GM23338 (cell line): ENCODE measurements around the gene TMEM154. TPM values are rescaled to one million over a fixed set of nuclear protein-coding genes. Genes with fewer than 3 reads are reported as not detected.
A peak's percentile ranks its signal among the peaks of the same experiment; 100 is the strongest.

Experiments used
- ATAC-seq: fragments of 200-7000 bp; cut with Tn5 transposase; 3 replicates; pipeline ENCODE4 v1.9.1; 2020
- DNase-seq: peaks from one replicate; pipeline ENCODE4 v3.0.0-alpha.2; 2015; ENCODE audit warnings: low spot score
- H2AFZ ChIP-seq: fragments of 200-600 bp; sonication (generic); 2 replicates; pipeline ENCODE4 v1.8.0; 2016; ENCODE audit warnings: antibody characterized with exemption, mild to moderate bottlenecking, moderate library complexity
- H3F3A ChIP-seq: fragments of 200-600 bp; sonication (generic); replicated peaks from 2 replicates; pipeline ENCODE4 v1.8.0; 2017; ENCODE audit warnings: antibody characterized with exemption, mixed run types, low read depth
- H3K27ac ChIP-seq: fragments of 200-600 bp; sonication (generic); 2 replicates; pipeline ENCODE4 v1.6.1; 2016; ENCODE audit warnings: low read depth
- H3K27me3 ChIP-seq: fragments of 200-600 bp; sonication (generic); 2 replicates; pipeline ENCODE4 v1.8.0; 2016; ENCODE audit warnings: mild to moderate bottlenecking, mixed run types, moderate library complexity; ENCODE audit not compliant: insufficient read depth
- H3K36me3 ChIP-seq: fragments of 200-600 bp; sonication (generic); 2 replicates; pipeline ENCODE4 v1.8.0; 2016; ENCODE audit warnings: mild to moderate bottlenecking; ENCODE audit not compliant: insufficient read depth
- H3K4me1 ChIP-seq: fragments of 200-600 bp; sonication (generic); 2 replicates; pipeline ENCODE4 v1.8.0; 2016; ENCODE audit warnings: mild to moderate bottlenecking, moderate library complexity; ENCODE audit not compliant: insufficient read depth
- H3K4me2 ChIP-seq: fragments of 200-600 bp; sonication (generic); 2 replicates; pipeline ENCODE4 v1.7.1; 2017; ENCODE audit warnings: mixed run types
- H3K4me3 ChIP-seq: fragments of 200-600 bp; sonication (generic); 2 replicates; pipeline ENCODE4 v1.6.1; 2016; ENCODE audit warnings: mixed run types
- H3K79me2 ChIP-seq: fragments of 200-600 bp; sonication (generic); replicated peaks from 2 replicates; pipeline ENCODE4 v1.8.0; 2017; ENCODE audit warnings: mild to moderate bottlenecking; ENCODE audit not compliant: insufficient read depth
- H3K9me2 ChIP-seq: fragments of 200-600 bp; sonication (generic); 2 replicates; pipeline ENCODE4 v1.8.0; 2017; ENCODE audit not compliant: insufficient read depth
- H4K20me1 ChIP-seq: fragments of 200-600 bp; sonication (generic); replicated peaks from 2 replicates; pipeline ENCODE4 v1.8.0; 2017; ENCODE audit warnings: mild to moderate bottlenecking; ENCODE audit not compliant: insufficient read depth
- H3K27ac Mint-ChIP-seq: 2 replicates; pipeline ENCODE4 v1.8.0; 2020; ENCODE audit warnings: inconsistent platforms, mild to moderate bottlenecking, moderate library complexity, mixed read lengths
- H3K27me3 Mint-ChIP-seq: 3 replicates; pipeline ENCODE4 v1.8.0; 2022; ENCODE audit warnings: low read depth, mild to moderate bottlenecking, moderate library complexity, mixed read lengths, inconsistent platforms; ENCODE audit not compliant: insufficient read depth, poor library complexity
- H3K36me3 Mint-ChIP-seq: 3 replicates; pipeline ENCODE4 v1.8.0; 2021; ENCODE audit warnings: low read depth, mild to moderate bottlenecking, inconsistent platforms, moderate library complexity, mixed read lengths
- H3K4me1 Mint-ChIP-seq: 3 replicates; pipeline ENCODE4 v1.8.0; 2020; ENCODE audit warnings: mild to moderate bottlenecking, inconsistent platforms, mixed read lengths
- H3K4me3 Mint-ChIP-seq: 3 replicates; pipeline ENCODE4 v1.8.0; 2021; ENCODE audit warnings: moderate library complexity, mild to moderate bottlenecking, inconsistent platforms, mixed read lengths
- H3K9me3 Mint-ChIP-seq: 3 replicates; pipeline ENCODE4 v1.8.0; 2020; ENCODE audit warnings: moderate library complexity, mild to moderate bottlenecking, inconsistent platforms, mixed read lengths
- CREB1 ChIP-seq: fragments of 250-450 bp; sonication (Bioruptor Pico); IDR thresholded peaks from 2 replicates; pipeline ENCODE4 v1.5.0; 2020; ENCODE audit warnings: low read depth, mild to moderate bottlenecking, moderate library complexity
- EZH2phosphoT487 ChIP-seq: fragments of 200-600 bp; sonication (generic); IDR thresholded peaks from one replicate; pipeline ENCODE4 v1.8.1; 2018; ENCODE audit warnings: antibody characterized with exemption; ENCODE audit not compliant: unreplicated experiment
- JUNB ChIP-seq: IDR thresholded peaks from one replicate; pipeline ENCODE4 v1.6.1; 2016; ENCODE audit warnings: antibody characterized with exemption; ENCODE audit not compliant: unreplicated experiment
- NANOG ChIP-seq: IDR thresholded peaks from 2 replicates; pipeline ENCODE4 v1.6.1; 2016; ENCODE audit warnings: antibody characterized with exemption, borderline replicate concordance
- POLR2AphosphoS5 ChIP-seq: IDR thresholded peaks from 2 replicates; pipeline ENCODE4 v1.6.1; 2016; ENCODE audit warnings: antibody characterized with exemption, low read depth
- STAT1 ChIP-seq: IDR thresholded peaks from one replicate; pipeline ENCODE4 v1.6.1; 2016; ENCODE audit warnings: antibody characterized with exemption; ENCODE audit not compliant: unreplicated experiment
- ZNF114 ChIP-seq: fragments of 250-450 bp; sonication (Bioruptor Pico); IDR thresholded peaks from 2 replicates; pipeline ENCODE4 v1.5.0; 2020; ENCODE audit warnings: mild to moderate bottlenecking, moderate library complexity
- polyA plus RNA-seq: library from polyadenylated mRNA; unstranded; fragments of >200 nt; fragmentation: Nextera tagmentation; extraction: Ambion mirVana; gene quantifications from 2 replicates; pipeline ENCODE4 v1.2.1, GENCODE V29; 2016
- total RNA-seq: library from RNA; depleted of rRNA; stranded (reverse); fragments of >200 nt; shearing (Covaris generic); gene quantifications from 2 replicates; pipeline ENCODE4 v1.2.3, GENCODE V29; 2014
- TF ChIP-seq, protein P1 (sequence below): fragments of 250-450 bp; sonication (Bioruptor Pico); IDR thresholded peaks from 2 replicates; pipeline ENCODE4 v1.5.0; 2020; ENCODE audit warnings: mild to moderate bottlenecking, moderate library complexity
- TF ChIP-seq, protein P2 (sequence below): IDR thresholded peaks from one replicate; pipeline ENCODE4 v1.6.1; 2018; ENCODE audit warnings: antibody characterized with exemption; ENCODE audit not compliant: unreplicated experiment
- TF ChIP-seq, protein P3 (sequence below), 2 experiments: fragments of 200-600 bp in 1 of 2; sonication (generic) in 1 of 2; conservative IDR thresholded peaks; 2 replicates each; pipeline versions ENCODE4 v1.5.1 to v1.6.1; 2016 to 2017; ENCODE audit warnings: antibody characterized with exemption in 2 of 2, low read depth in 2 of 2, mild to moderate bottlenecking in 2 of 2, moderate library complexity in 1 of 2

The TMEM154 gene
- total and polyA plus RNA-seq, 2 experiments from 2014 or later: 1.0 to 1.7 TPM

DNA sequence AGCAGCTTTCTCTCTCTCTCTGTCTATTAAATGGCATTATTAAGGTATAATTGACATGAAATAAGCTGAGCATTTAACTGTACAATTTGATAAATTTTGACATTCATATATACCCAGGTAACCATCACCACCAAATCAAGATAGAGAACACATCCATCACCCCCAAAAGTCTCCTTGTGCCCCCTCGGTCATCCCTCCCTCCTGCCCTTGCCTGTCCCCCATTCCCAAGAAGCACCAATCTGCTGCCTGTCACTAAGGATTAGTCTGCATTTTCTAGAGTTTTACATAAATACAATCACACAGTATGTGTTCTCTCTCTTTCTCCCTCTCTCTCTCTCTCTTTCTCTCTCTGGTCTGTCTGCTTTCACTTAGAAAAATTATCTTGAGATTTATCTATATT is 25.0 kb upstream of the TMEM154 start (continued):
- TF ChIP-seq, protein P1, sequence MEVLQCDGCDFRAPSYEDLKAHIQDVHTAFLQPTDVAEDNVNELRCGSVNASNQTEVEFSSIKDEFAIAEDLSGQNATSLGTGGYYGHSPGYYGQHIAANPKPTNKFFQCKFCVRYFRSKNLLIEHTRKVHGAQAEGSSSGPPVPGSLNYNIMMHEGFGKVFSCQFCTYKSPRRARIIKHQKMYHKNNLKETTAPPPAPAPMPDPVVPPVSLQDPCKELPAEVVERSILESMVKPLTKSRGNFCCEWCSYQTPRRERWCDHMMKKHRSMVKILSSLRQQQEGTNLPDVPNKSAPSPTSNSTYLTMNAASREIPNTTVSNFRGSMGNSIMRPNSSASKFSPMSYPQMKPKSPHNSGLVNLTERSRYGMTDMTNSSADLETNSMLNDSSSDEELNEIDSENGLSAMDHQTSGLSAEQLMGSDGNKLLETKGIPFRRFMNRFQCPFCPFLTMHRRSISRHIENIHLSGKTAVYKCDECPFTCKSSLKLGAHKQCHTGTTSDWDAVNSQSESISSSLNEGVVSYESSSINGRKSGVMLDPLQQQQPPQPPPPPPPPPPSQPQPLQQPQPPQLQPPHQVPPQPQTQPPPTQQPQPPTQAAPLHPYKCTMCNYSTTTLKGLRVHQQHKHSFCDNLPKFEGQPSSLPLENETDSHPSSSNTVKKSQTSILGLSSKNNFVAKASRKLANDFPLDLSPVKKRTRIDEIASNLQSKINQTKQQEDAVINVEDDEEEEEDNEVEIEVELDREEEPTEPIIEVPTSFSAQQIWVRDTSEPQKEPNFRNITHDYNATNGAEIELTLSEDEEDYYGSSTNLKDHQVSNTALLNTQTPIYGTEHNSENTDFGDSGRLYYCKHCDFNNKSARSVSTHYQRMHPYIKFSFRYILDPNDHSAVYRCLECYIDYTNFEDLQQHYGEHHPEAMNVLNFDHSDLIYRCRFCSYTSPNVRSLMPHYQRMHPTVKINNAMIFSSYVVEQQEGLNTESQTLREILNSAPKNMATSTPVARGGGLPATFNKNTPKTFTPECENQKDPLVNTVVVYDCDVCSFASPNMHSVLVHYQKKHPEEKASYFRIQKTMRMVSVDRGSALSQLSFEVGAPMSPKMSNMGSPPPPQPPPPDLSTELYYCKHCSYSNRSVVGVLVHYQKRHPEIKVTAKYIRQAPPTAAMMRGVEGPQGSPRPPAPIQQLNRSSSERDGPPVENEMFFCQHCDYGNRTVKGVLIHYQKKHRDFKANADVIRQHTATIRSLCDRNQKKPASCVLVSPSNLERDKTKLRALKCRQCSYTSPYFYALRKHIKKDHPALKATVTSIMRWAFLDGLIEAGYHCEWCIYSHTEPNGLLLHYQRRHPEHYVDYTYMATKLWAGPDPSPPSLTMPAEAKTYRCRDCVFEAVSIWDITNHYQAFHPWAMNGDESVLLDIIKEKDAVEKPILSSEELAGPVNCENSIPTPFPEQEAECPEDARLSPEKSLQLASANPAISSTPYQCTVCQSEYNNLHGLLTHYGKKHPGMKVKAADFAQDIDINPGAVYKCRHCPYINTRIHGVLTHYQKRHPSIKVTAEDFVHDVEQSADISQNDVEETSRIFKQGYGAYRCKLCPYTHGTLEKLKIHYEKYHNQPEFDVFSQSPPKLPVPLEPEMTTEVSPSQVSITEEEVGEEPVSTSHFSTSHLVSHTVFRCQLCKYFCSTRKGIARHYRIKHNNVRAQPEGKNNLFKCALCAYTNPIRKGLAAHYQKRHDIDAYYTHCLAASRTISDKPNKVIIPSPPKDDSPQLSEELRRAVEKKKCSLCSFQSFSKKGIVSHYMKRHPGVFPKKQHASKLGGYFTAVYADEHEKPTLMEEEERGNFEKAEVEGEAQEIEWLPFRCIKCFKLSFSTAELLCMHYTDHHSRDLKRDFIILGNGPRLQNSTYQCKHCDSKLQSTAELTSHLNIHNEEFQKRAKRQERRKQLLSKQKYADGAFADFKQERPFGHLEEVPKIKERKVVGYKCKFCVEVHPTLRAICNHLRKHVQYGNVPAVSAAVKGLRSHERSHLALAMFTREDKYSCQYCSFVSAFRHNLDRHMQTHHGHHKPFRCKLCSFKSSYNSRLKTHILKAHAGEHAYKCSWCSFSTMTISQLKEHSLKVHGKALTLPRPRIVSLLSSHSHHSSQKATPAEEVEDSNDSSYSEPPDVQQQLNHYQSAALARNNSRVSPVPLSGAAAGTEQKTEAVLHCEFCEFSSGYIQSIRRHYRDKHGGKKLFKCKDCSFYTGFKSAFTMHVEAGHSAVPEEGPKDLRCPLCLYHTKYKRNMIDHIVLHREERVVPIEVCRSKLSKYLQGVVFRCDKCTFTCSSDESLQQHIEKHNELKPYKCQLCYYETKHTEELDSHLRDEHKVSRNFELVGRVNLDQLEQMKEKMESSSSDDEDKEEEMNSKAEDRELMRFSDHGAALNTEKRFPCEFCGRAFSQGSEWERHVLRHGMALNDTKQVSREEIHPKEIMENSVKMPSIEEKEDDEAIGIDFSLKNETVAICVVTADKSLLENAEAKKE (CRISPR knock-in tag): no peak
- TF ChIP-seq STAT1: no peak
- no peak for TF ChIP-seq EZH2phosphoT487
- TF ChIP-seq JUNB: no peak
- TF ChIP-seq, protein P2, sequence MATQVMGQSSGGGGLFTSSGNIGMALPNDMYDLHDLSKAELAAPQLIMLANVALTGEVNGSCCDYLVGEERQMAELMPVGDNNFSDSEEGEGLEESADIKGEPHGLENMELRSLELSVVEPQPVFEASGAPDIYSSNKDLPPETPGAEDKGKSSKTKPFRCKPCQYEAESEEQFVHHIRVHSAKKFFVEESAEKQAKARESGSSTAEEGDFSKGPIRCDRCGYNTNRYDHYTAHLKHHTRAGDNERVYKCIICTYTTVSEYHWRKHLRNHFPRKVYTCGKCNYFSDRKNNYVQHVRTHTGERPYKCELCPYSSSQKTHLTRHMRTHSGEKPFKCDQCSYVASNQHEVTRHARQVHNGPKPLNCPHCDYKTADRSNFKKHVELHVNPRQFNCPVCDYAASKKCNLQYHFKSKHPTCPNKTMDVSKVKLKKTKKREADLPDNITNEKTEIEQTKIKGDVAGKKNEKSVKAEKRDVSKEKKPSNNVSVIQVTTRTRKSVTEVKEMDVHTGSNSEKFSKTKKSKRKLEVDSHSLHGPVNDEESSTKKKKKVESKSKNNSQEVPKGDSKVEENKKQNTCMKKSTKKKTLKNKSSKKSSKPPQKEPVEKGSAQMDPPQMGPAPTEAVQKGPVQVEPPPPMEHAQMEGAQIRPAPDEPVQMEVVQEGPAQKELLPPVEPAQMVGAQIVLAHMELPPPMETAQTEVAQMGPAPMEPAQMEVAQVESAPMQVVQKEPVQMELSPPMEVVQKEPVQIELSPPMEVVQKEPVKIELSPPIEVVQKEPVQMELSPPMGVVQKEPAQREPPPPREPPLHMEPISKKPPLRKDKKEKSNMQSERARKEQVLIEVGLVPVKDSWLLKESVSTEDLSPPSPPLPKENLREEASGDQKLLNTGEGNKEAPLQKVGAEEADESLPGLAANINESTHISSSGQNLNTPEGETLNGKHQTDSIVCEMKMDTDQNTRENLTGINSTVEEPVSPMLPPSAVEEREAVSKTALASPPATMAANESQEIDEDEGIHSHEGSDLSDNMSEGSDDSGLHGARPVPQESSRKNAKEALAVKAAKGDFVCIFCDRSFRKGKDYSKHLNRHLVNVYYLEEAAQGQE: no peak

DNA sequence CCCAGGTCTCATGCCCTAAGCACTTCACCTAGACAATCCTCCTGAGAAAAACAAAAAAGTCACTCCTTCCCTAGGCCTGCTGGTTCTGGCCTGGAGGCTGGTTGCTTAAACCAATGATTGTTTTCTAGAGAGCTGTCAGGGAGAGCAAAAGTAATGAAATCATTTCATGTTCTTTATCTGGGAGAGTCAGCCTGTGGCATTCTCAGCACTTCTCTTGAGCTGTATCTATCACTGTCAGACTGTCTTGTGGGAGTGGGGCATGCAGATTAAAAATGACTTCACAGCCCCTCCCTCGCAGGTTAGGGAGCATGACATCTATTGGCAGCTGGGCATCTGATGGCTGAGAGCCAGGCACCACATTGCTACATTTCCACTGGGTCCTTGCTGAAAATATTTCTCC is 20.4 kb upstream of the TMEM154 start:
- peaks cover 55% of the 10 kb centered on the region for H3K4me1 ChIP-seq
- DNase-seq: no peak
- H3K27me3 ChIP-seq: no peaks in the 10 kb centered on the region
- H3K79me2 ChIP-seq: no peaks in the 10 kb centered on the region
- H4K20me1 ChIP-seq: no peaks in the 10 kb centered on the region
- no peaks in the 10 kb centered on the region for H3K36me3 ChIP-seq
- peaks cover 22% of the 10 kb centered on the region for H3K36me3 Mint-ChIP-seq
- H3K4me3 ChIP-seq: peak overlapping the region; percentile 52
- H3K27ac ChIP-seq: peak overlapping the region; percentile 95
- peak overlapping the region; percentile 72 for H2AFZ ChIP-seq
- H3K27me3 Mint-ChIP-seq: peaks cover 1% of the 10 kb centered on the region
- H3K4me2 ChIP-seq: peak overlapping the region; percentile 83
- H3K9me2 ChIP-seq: peaks cover 6% of the 10 kb centered on the region; the same call in 1 of the 2 replicates
- H3K4me1 Mint-ChIP-seq: peaks cover 53% of the 10 kb centered on the region
- H3K27ac Mint-ChIP-seq: peak overlapping the region; percentile 37; the same call in 1 of the 2 replicates
- peak; percentile 77 for ATAC-seq
- peak overlapping the region; percentile 63 for H3K4me3 Mint-ChIP-seq
- peaks cover 9% of the 10 kb centered on the region for H3F3A ChIP-seq
- H3K9me3 Mint-ChIP-seq: peaks cover 21% of the 10 kb centered on the region
- TF ChIP-seq NANOG: no peak
- TF ChIP-seq STAT1: no peak
- TF ChIP-seq, protein P3, sequence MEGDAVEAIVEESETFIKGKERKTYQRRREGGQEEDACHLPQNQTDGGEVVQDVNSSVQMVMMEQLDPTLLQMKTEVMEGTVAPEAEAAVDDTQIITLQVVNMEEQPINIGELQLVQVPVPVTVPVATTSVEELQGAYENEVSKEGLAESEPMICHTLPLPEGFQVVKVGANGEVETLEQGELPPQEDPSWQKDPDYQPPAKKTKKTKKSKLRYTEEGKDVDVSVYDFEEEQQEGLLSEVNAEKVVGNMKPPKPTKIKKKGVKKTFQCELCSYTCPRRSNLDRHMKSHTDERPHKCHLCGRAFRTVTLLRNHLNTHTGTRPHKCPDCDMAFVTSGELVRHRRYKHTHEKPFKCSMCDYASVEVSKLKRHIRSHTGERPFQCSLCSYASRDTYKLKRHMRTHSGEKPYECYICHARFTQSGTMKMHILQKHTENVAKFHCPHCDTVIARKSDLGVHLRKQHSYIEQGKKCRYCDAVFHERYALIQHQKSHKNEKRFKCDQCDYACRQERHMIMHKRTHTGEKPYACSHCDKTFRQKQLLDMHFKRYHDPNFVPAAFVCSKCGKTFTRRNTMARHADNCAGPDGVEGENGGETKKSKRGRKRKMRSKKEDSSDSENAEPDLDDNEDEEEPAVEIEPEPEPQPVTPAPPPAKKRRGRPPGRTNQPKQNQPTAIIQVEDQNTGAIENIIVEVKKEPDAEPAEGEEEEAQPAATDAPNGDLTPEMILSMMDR (conservative IDR thresholded peaks at IDR 0.05; ENCODE audit: low read depth in 2 of 2): no peak
- TF ChIP-seq POLR2AphosphoS5: no peak
- TF ChIP-seq ZNF114 (CRISPR knock-in tag): no peak
- no peak for TF ChIP-seq CREB1 (CRISPR knock-in tag)
- no peak for TF ChIP-seq EZH2phosphoT487
